ENCODE data around the gene MS4A15. TPM values are rescaled to one million over a fixed set of nuclear protein-coding genes. Genes with fewer than 3 reads are reported as not detected.

The MS4A15 gene
- total RNA-seq, 4 donors from 2014 or later = not detected

DNA sequence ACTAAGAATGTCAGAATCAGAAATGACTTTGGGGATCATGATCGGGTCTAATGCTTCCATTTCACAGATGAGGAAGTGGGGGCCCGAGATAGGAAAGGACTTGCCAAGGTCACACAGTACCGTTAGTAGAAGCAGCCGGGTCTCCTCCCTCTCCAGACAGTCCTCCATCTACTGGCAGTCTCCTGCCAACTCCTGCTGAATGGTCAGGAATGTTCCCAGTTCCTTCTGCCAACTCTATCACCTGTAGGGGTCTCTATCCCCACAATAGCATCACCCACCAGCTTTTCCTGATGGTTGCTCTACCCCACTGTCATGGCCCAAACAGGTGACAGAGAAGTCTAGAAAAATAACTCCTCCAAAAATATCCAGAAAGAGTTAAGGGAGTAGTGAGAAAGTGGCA lies 61.4 kb downstream of the MS4A15 start:
- TF ChIP-seq, protein P1, sequence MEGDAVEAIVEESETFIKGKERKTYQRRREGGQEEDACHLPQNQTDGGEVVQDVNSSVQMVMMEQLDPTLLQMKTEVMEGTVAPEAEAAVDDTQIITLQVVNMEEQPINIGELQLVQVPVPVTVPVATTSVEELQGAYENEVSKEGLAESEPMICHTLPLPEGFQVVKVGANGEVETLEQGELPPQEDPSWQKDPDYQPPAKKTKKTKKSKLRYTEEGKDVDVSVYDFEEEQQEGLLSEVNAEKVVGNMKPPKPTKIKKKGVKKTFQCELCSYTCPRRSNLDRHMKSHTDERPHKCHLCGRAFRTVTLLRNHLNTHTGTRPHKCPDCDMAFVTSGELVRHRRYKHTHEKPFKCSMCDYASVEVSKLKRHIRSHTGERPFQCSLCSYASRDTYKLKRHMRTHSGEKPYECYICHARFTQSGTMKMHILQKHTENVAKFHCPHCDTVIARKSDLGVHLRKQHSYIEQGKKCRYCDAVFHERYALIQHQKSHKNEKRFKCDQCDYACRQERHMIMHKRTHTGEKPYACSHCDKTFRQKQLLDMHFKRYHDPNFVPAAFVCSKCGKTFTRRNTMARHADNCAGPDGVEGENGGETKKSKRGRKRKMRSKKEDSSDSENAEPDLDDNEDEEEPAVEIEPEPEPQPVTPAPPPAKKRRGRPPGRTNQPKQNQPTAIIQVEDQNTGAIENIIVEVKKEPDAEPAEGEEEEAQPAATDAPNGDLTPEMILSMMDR (IDR thresholded peaks at IDR 0.05; ENCODE audit: low read depth) = no peak

DNA sequence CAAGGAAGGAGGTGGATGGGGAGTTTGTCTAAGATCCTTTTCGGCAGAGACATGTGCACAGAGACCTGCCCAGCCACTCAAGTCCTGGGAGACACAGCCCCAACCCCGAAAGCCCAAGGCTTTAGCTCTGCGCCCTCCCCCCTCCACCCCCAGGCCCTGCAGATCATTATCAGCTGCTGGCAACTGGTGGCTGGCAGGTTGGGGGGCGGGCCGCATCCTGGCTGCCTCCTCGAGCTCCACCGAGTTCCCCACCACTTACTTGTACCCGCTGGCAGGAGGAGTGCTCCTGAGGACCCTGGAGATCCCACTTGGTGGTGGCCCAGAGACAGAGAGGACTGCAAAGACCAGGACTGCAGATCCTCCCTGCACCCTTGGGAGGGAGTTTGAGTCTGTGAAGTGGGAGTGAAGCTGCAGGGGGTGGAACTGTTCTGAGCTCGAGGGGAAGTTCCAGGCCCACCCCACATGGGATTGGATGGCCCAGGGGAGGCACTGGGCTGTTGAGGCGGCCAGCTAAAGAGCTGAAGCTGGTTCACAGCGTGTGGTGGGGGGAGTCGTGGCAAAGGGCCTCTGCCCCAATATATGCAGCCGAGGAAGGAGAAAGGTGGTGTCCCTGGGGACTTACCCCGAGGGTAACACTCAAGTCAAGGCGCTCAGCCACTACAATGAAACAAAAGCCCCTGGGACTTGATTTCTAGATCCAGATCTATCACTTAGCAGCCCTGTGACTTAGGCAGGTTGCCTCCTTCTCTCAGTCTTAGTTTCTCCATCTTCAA lies 65.3 kb downstream of the MS4A15 start:
- TF ChIP-seq, protein P1 (IDR thresholded peaks at IDR 0.05; ENCODE audit: low read depth) = no peak

DNA sequence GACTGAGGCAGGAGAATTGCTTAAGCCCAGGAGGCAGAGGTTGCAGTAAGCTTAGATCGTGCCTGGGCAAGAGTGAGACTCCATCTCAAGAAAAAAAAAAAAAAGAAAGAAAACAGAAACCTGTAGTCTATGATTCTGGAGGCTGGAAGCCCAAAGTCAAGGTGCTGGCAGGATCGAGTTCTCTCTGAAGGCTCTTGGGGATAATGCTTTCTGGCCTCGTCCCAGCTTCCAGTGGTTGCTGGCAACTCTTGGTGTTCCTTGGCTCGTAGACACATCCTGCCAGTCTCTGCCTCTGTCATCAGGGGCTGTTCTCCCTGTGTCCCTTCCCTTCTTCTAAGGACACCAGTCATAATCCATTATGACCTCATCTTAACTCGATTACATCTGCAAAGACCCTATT lies 68.5 kb downstream of the MS4A15 start:
- TF ChIP-seq, protein P1 (IDR thresholded peaks at IDR 0.05; ENCODE audit: low read depth) = no peak

DNA sequence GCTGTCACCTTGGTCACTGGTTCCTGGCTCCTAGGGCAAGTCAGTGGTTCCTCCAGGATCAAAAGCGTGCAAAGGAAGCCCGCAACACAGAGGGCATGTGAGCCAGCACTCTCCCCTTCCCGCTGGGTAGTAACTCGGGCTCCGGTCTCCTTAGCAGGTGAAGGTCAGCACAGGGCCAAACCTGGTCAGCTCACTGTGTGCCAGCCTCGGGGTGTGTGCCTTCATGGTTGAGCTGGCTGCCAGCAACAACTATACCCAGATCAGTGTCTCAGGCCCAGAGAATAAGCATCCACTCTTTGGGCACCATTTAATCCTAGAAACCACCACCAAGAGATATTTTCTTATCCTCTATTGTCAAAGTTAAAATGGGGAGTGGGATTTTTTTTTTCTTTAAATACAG lies 69.1 kb downstream of the MS4A15 start:
- TF ChIP-seq, protein P1 (IDR thresholded peaks at IDR 0.05; ENCODE audit: low read depth) = no peak

Other genes starting within 250 kb of the MS4A15 start
- not detected for gene MS4A13, start 241.5 kb upstream of the MS4A15 start, total RNA-seq
- not detected for gene MS4A8, start 57.3 kb upstream of the MS4A15 start, total RNA-seq
- not detected for gene MS4A18, start 32.1 kb upstream of the MS4A15 start, total RNA-seq
- gene MS4A10, start 28.5 kb downstream of the MS4A15 start, total RNA-seq = not detected
- 10 to 100 TPM; 11.5 to 30.5 (median 17.3) TPM for gene CCDC86, start 85.2 kb downstream of the MS4A15 start, total RNA-seq
- gene PTGDR2, start 99.1 kb downstream of the MS4A15 start, total RNA-seq = 1 to 10 TPM in 1 of 4 donors, under 1 TPM in 2, not detected in 1; 0.49 to 1.7 (median 0.66) TPM
- 1 to 10 TPM in 2 of 4 donors, under 1 TPM in 1, not detected in 1; 0.34 to 10.0 (median 1.5) TPM for gene ZP1, start 110.7 kb downstream of the MS4A15 start, total RNA-seq
- gene PRPF19, start 149.7 kb downstream of the MS4A15 start, total RNA-seq = 10 to 100 TPM; 24.3 to 43.2 (median 36.5) TPM
- gene TMEM109, start 157.3 kb downstream of the MS4A15 start, total RNA-seq = 100 to 1,000 TPM in 2 of 4 donors, 10 to 100 TPM in 2; 90.1 to 148 (median 111) TPM
- gene TMEM132A, start 167.6 kb downstream of the MS4A15 start, total RNA-seq = 1 to 10 TPM in 3 of 4 donors, under 1 TPM in 1; 0.51 to 3.0 (median 1.3) TPM
- gene SLC15A3, start 195.3 kb downstream of the MS4A15 start, total RNA-seq = 10 to 100 TPM; 13.5 to 57.6 (median 24.2) TPM
- gene CD6, start 214.8 kb downstream of the MS4A15 start, total RNA-seq = 1 to 10 TPM in 2 of 4 donors, under 1 TPM in 2; 0.33 to 4.0 (median 1.1) TPM